ENCODE results near the gene OR2D2. TPM values are rescaled to one million over a fixed set of nuclear protein-coding genes. Genes with fewer than 3 reads are reported as not detected.

The OR2D2 gene
- total RNA-seq, 1 experiment from 2014 or later: 0.20 TPM

DNA sequence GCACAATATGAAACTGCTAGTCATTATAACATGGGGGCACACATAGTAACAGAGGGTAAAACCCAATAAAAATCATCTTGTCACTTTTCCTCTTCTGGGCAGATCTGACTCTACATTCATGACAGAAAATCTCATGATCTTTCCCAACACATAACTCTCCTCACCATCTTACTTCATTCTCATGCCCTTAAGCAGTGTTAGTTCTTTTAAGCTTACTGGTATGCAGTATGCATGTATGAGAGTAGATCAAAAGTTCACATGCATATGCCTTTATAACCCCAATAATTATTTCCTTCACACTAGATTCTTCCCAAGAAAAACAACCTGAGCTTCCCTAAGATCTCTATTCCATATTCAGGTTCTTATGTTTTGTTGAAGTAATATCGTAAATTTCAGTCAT is 21.0 kb downstream of the OR2D2 start:
- Histone ChIP-seq H4K20me1 (ENCODE audit: insufficient read depth) (no peaks in the 10 kb centered on the region), H3K4me3 (replicated peaks in 1 of 2; ENCODE audit: low read depth in 1 of 2, low read length in 2 of 2) (no peak overlapping the region), H3K36me3 (ENCODE audit: control insufficient read depth in 1 of 2, insufficient read depth in 2 of 2, low read length in 2 of 2) (no peaks in the 10 kb centered on the region), H3K27ac (ENCODE audit: low read depth, low read length) (no peak overlapping the region), H3K79me2 (ENCODE audit: insufficient read depth, low read length) (no peaks in the 10 kb centered on the region), H3K4me1 (ENCODE audit: control insufficient read depth in 1 of 2, insufficient read depth in 2 of 2, low read length in 2 of 2) (no peaks in the 10 kb centered on the region), H3K9me2 (ENCODE audit: insufficient read depth) (no peaks in the 10 kb centered on the region), H3K4me2 (ENCODE audit: low read length) (no peak overlapping the region), H3K9ac (ENCODE audit: low read length) (no peak overlapping the region), H3K27me3 (ENCODE audit: insufficient read depth, low read length) (peaks cover 3% of the 10 kb centered on the region; the same call in 1 of the 2 replicates), H2AFZ (ENCODE audit: low read depth, low read length, poor library complexity, severe bottlenecking) (no peak overlapping the region), H3K9me3 (ENCODE audit: control insufficient read depth in 1 of 2, insufficient read depth in 1 of 2, low read depth in 1 of 2, low read length in 2 of 2) (no peaks in the 10 kb centered on the region)
- intact Hi-C loops (cut with micrococcal nuclease): no loop called here
- ChIA-PET CTCF (no interaction called here), RAD21 (ENCODE audit: low non-redundant PET in 1 of 2, low total read pairs in 2 of 2, uncharacterized antibody in 2 of 2, unreplicated experiment in 2 of 2) (no interaction called here), POLR2A (no interaction called here)
- BruUV-seq (replicated peaks): no TSS peak
- TF ChIP-seq EZH2 (IDR thresholded peaks at IDR 0.05) (no peak), CEBPB (IDR thresholded peaks at IDR 0.05; ENCODE audit: low read depth) (no peak), EGR1 (IDR thresholded peaks at IDR 0.05; ENCODE audit: low read depth) (no peak), JUND (IDR thresholded peaks at IDR 0.05) (no peak), ELF1 (IDR thresholded peaks at IDR 0.05; ENCODE audit: borderline replicate concordance, low read depth) (no peak), SRF (IDR thresholded peaks at IDR 0.05; ENCODE audit: low read depth) (no peak), POLR2A (IDR thresholded peaks at IDR 0.05; ENCODE audit: borderline replicate concordance, extremely low read depth, insufficient read depth, insufficient read length) (no peak), SP1 (IDR thresholded peaks at IDR 0.05; ENCODE audit: low read depth) (no peak), TCF7L2 (IDR thresholded peaks at IDR 0.05; ENCODE audit: borderline replicate concordance, extremely low read depth, insufficient read depth, insufficient read length) (no peak), RAD21 (IDR thresholded peaks at IDR 0.05; ENCODE audit: low read depth) (no peak), EZH2phosphoT487 (IDR thresholded peaks at IDR 0.05; ENCODE audit: borderline replicate concordance) (no peak), CBX3 (IDR thresholded peaks at IDR 0.05; ENCODE audit: low read depth) (no peak), POLR2AphosphoS5 (IDR thresholded peaks at IDR 0.05; ENCODE audit: low read depth, low read length) (no peak)
- TF ChIP-seq, protein P1, sequence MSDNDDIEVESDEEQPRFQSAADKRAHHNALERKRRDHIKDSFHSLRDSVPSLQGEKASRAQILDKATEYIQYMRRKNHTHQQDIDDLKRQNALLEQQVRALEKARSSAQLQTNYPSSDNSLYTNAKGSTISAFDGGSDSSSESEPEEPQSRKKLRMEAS (IDR thresholded peaks at IDR 0.05): no peak
- TF ChIP-seq, protein P2, sequence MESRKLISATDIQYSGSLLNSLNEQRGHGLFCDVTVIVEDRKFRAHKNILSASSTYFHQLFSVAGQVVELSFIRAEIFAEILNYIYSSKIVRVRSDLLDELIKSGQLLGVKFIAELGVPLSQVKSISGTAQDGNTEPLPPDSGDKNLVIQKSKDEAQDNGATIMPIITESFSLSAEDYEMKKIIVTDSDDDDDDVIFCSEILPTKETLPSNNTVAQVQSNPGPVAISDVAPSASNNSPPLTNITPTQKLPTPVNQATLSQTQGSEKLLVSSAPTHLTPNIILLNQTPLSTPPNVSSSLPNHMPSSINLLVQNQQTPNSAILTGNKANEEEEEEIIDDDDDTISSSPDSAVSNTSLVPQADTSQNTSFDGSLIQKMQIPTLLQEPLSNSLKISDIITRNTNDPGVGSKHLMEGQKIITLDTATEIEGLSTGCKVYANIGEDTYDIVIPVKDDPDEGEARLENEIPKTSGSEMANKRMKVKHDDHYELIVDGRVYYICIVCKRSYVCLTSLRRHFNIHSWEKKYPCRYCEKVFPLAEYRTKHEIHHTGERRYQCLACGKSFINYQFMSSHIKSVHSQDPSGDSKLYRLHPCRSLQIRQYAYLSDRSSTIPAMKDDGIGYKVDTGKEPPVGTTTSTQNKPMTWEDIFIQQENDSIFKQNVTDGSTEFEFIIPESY (IDR thresholded peaks at IDR 0.05; ENCODE audit: extremely low read depth, insufficient replicate concordance, low read length): no peak
- ATAC-seq: no peak
- DNase-seq (ENCODE audit: low read depth, low spot score): no peak

Data from HCT116 (cell line).